Spleen (tissue), 11 donors: Measurements from ENCODE around the gene TBC1D8. TPM values are rescaled to one million over a fixed set of nuclear protein-coding genes. Genes with fewer than 3 reads are reported as not detected.

Experiments
- DNase-seq: peaks from one replicate; pipeline ENCODE4 v3.0.0-alpha.2; 2020
- H3K27ac ChIP-seq, 8 donors: fragments of 200-600 bp; sonication (generic) in 7 of 8; 1 replicate in 4 of 8; 2 replicates in 4 of 8; pipeline versions ENCODE4 v1.5.0 to v1.8.0; 2016 to 2021; ENCODE audit warnings: inconsistent platforms in 4 of 8, mild to moderate bottlenecking in 4 of 8, moderate library complexity in 1 of 8
- H3K27me3 ChIP-seq, 7 donors: fragments of 200-600 bp; sonication (generic) in 6 of 7; replicated peaks in 1 of 7; 1 replicate in 4 of 7; 2 replicates in 3 of 7; pipeline versions ENCODE4 v1.5.0 to v1.8.0; 2016 to 2021; ENCODE audit warnings: inconsistent platforms in 3 of 7, mild to moderate bottlenecking in 1 of 7
- H3K36me3 ChIP-seq, 6 donors: fragments of 200-600 bp; sonication (generic) in 5 of 6; 1 replicate in 4 of 6; 2 replicates in 2 of 6; pipeline versions ENCODE4 v1.5.0 to v1.8.0; 2016 to 2021; ENCODE audit warnings: inconsistent platforms in 2 of 6
- H3K4me1 ChIP-seq, 6 donors: fragments of 200-600 bp; sonication (generic) in 5 of 6; 1 replicate in 3 of 6; 2 replicates in 3 of 6; pipeline versions ENCODE4 v1.5.0 to v1.8.0; 2016 to 2021; ENCODE audit warnings: inconsistent platforms in 3 of 6
- H3K4me3 ChIP-seq, 8 donors: fragments of 200-600 bp; sonication (generic) in 7 of 8; 1 replicate in 4 of 8; 2 replicates in 4 of 8; pipeline versions ENCODE4 v1.5.0 to v1.8.0; 2016 to 2021; ENCODE audit warnings: inconsistent platforms in 4 of 8, mild to moderate bottlenecking in 4 of 8, moderate library complexity in 2 of 8
- H3K9me3 ChIP-seq, 8 donors: fragments of 200-600 bp; sonication (generic) in 7 of 8; 1 replicate in 4 of 8; 2 replicates in 4 of 8; pipeline versions ENCODE4 v1.5.0 to v1.8.0; 2016 to 2021; ENCODE audit warnings: inconsistent platforms in 4 of 8
- POLR2A ChIP-seq, 3 donors: fragments of 450-650 bp; IDR thresholded peaks; one replicate each; pipeline ENCODE4 v1.5.1; 2017; ENCODE audit warnings: antibody characterized with exemption in 3 of 3, mild to moderate bottlenecking in 1 of 3
- POLR2AphosphoS5 ChIP-seq, 3 donors: sonication (generic); formaldehyde crosslinking; IDR thresholded peaks; one replicate each; pipeline ENCODE4 v1.5.1; 2017; ENCODE audit warnings: antibody characterized with exemption in 3 of 3
- WGBS, 5 donors: extraction: QIAGEN DNeasy Blood & Tissue Kit in 3 of 5; methylation state at CpG; one replicate each; pipeline versions ENCODE4 v1.1.5 to v1.1.7; 2013 to 2018; 5-methylcytosine and 5-hydroxymethylcytosine counted together
- intact Hi-C: fragments of 100-400 bp; cut with DNase I; formaldehyde crosslinking; loops from one replicate; pipeline ENCODE4 v1.15.0; 2023; ENCODE audit warnings: low total_unique reads
- polyA plus RNA-seq, 3 donors: library from polyadenylated mRNA; stranded (reverse); fragments of 200-250 nt; gene quantifications; one replicate each; pipeline ENCODE4 v1.2.1, GENCODE V29; 2013
- total RNA-seq, 7 donors: library from RNA; depleted of rRNA in 3 of 7; stranded (reverse); fragments of >200 nt in 3 of 7; fragmentation: NEBNext Ultra II Directional in 4 of 7; extraction: Animal tissue kit (Norgen Biotek cat#: 25700) in 4 of 7; gene quantifications; one replicate each; pipeline versions ENCODE4 v1.1.0 to v1.2.1, GENCODE V29; 2016 to 2021
- TF ChIP-seq, protein P1 (sequence below), 11 experiments: fragments of 200-600 bp in 7 of 11; fragments of 450-650 bp in 4 of 11; sonication (generic) in 4 of 11; IDR thresholded peaks in 8 of 11; conservative IDR thresholded peaks in 3 of 11; 1 replicate in 7 of 11; 2 replicates in 4 of 11; pipeline versions ENCODE4 v1.4.0 to v1.8.0; 2016 to 2021; ENCODE audit warnings: antibody characterized with exemption in 11 of 11, inconsistent platforms in 4 of 11, mild to moderate bottlenecking in 1 of 11
- donor health status: healthy with polysubstance abuse.
- donor health status: DM: no; HTN: no; CAD: no; lungs with moderate emphysema.
- donor health status: DM: no; HTN: no; CAD: no.
- donor health status: Bipolar disorder and iron deficiency.
- donor health status: healthy.
- donor health status: DM: no; HTN: no; CAD: no.
- donor health status: DM: yes; HTN: yes; CAD: no.

TBC1D8 gene
- total and polyA plus RNA-seq, 10 donors: 7.2 to 104 (median 40.5) TPM

DNA sequence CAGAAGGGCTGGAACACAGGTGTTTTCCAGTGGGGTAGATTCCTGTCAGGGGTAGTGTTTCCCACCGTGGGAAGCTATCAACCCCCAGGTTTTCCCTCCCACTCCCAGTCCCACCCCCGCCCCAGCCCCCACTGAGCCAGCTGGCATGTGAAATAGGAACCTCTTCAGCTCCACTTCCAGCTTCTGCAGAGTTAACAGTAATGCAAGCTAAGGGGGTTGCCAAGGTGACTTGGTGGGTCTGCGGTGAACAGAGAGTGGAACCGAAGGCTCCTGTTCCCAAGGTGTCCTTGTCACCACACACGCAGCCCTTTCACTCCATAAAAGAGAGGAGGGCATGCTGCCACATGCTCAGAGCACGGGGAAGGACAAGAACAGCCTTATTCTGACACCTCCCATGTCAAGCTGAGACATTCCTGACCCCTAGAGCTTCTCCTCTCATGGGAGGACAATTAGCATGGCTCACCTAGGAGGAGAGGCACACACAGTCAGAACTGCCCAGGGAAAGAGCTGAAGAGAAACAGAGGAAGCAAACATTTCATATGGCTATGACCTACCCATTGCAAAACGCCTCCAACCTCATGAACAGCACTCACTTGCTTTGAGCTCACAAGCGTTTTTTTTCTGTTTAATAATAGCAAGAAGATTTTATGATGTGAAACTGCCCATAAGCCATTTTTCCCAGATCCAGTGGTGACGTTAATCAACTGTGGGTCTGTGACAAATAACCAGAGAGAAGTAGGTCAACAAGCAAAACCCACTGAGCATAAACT, 39.8 kb upstream of the TBC1D8 start:
- DNase-seq: no peak
- no peaks in the 10 kb centered on the region for H3K36me3 ChIP-seq
- peaks cover 0 to 28% (median 23%) of the 10 kb centered on the region in 8 donors for H3K9me3 ChIP-seq
- WGBS, 5 donors: 28 to 49% (median 29%) methylated on average over 8 to 9 of the region's 9 CpGs
- no peak overlapping the region for H3K4me3 ChIP-seq
- peak in 1 of 3 donors; percentile 66 for TF ChIP-seq POLR2AphosphoS5 (IDR thresholded peaks at IDR 0.05)
- no peak for TF ChIP-seq POLR2A (IDR thresholded peaks at IDR 0.05)
- TF ChIP-seq, protein P1, sequence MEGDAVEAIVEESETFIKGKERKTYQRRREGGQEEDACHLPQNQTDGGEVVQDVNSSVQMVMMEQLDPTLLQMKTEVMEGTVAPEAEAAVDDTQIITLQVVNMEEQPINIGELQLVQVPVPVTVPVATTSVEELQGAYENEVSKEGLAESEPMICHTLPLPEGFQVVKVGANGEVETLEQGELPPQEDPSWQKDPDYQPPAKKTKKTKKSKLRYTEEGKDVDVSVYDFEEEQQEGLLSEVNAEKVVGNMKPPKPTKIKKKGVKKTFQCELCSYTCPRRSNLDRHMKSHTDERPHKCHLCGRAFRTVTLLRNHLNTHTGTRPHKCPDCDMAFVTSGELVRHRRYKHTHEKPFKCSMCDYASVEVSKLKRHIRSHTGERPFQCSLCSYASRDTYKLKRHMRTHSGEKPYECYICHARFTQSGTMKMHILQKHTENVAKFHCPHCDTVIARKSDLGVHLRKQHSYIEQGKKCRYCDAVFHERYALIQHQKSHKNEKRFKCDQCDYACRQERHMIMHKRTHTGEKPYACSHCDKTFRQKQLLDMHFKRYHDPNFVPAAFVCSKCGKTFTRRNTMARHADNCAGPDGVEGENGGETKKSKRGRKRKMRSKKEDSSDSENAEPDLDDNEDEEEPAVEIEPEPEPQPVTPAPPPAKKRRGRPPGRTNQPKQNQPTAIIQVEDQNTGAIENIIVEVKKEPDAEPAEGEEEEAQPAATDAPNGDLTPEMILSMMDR (IDR thresholded peaks at IDR 0.05 in 8 of 11, conservative IDR thresholded peaks at IDR 0.05 in 3 of 11): no peak
- no peaks in the 10 kb centered on the region for H3K27me3 ChIP-seq
- intact Hi-C loops: no loop called here
- H3K27ac ChIP-seq: peak overlapping the region in 5 of 8 donors; percentile 48 to 84 (median 72)
- H3K4me1 ChIP-seq: peaks cover 0 to 15% (median 0%) of the 10 kb centered on the region in 6 donors

DNA sequence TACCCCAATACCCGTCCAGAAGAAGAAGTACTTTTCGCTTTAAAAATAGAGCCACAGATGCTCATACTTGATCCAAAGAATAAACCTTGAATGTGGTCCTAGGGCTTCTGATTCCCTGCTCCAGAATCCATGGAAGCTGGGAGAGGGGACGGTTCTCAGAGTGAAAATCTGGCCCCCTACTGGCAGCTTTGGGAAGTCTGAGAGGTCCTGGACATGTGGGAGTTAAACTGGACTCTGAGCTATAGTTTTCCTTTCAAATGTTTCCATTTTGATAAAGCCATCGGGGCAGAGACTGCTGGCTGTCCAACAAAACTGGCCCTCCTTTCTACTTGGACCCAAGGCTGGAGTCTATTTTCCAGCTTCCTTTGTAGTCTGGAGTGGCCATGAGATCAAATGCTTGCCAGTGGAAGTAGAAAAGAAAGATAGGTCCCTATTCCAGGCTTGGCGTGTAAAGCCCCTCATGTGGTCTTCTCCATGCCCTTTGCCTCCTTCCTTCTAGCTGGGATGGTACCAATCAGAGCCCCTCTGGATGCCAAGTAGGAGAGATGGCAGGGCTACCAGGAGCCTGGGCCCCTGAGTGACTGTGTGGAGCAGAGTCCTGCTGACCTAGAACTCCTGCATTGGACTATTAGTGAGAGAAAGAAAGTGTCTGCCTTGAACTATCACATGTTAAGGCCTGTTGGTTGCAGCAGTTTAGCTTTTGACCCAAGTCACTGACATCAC, 37.7 kb upstream of the TBC1D8 start:
- Histone ChIP-seq H3K27ac (no peak overlapping the region), H3K27me3 (no peaks in the 10 kb centered on the region), H3K36me3 (no peaks in the 10 kb centered on the region), H3K9me3 (peaks cover 0 to 28% (median 23%) of the 10 kb centered on the region in 8 donors), H3K4me3 (no peak overlapping the region), H3K4me1 (peaks cover 0 to 15% (median 0%) of the 10 kb centered on the region in 6 donors)
- TF ChIP-seq POLR2AphosphoS5 (IDR thresholded peaks at IDR 0.05): no peak
- TF ChIP-seq, protein P1 (IDR thresholded peaks at IDR 0.05 in 8 of 11, conservative IDR thresholded peaks at IDR 0.05 in 3 of 11): peak in 7 of 11 experiments; percentile 7 to 51 (median 39)
- no peak for TF ChIP-seq POLR2A (IDR thresholded peaks at IDR 0.05)
- WGBS, 5 donors: 82 to 86% (median 83%) methylated on average over 5 of the region's 5 CpGs
- intact Hi-C loops: no loop called here
- no peak for DNase-seq

DNA sequence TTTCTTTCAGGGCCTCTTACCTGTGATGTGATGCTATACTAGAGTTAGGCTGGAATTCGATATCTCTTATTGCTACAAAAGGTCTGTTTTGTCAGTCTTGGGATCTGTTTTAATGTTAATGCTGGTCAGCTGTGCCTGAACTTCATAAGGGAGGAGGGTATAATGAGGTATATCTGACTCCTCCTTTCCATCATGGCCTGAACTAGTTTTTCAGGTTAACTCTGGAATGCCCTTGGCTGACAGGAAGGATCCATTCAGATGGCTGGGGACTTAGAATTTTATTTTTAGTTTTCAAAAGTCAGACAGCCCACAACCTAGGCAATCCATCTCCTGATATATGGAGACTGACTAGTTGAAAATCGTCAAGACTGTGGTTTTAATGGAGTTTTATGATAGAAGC, 35.9 kb upstream of the TBC1D8 start:
- no peak overlapping the region for H3K27ac ChIP-seq
- peaks cover 0 to 28% (median 23%) of the 10 kb centered on the region in 8 donors for H3K9me3 ChIP-seq
- H3K4me3 ChIP-seq: no peak overlapping the region
- intact Hi-C loops: no loop called here
- DNase-seq: no peak
- no peak for TF ChIP-seq POLR2A (IDR thresholded peaks at IDR 0.05)
- TF ChIP-seq, protein P1 (IDR thresholded peaks at IDR 0.05 in 8 of 11, conservative IDR thresholded peaks at IDR 0.05 in 3 of 11): no peak
- H3K36me3 ChIP-seq: no peaks in the 10 kb centered on the region
- 79 to 95% (median 84%) methylated on average over 2 of the region's 2 CpGs for WGBS, 5 donors
- H3K27me3 ChIP-seq: no peaks in the 10 kb centered on the region
- peaks cover 0 to 15% (median 0%) of the 10 kb centered on the region in 6 donors for H3K4me1 ChIP-seq

DNA sequence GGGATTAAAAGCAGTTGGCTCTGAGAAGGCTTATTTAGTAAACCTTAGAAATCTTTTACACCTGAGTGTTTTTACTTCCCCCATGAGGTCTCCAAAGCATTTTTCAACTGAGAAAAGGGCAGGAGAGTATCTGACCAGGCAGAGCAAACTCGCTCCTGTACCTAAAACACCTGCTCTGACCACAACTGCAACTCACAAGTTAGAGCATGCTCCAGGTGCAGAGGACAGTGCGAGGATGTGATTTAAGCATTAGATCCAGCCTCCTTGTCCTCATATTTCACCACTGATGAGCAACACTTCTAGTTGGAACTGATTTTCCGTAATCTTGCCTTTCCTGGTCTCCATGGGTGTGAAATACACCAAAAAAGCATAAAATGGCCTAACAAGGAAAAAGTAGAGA, 34.5 kb upstream of the TBC1D8 start:
- H3K27me3 ChIP-seq: no peaks in the 10 kb centered on the region
- 84 to 93% (median 88%) methylated on average over 3 of the region's 3 CpGs for WGBS, 5 donors

More for the DNA sequence above, 34.5 kb upstream of the TBC1D8 start:
- peaks cover 0 to 3% (median 0%) of the 10 kb centered on the region in 6 donors for H3K4me1 ChIP-seq
- no peaks in the 10 kb centered on the region for H3K36me3 ChIP-seq
- no peak for TF ChIP-seq POLR2AphosphoS5 (IDR thresholded peaks at IDR 0.05)
- no peak for TF ChIP-seq POLR2A (IDR thresholded peaks at IDR 0.05)
- TF ChIP-seq, protein P1 (IDR thresholded peaks at IDR 0.05 in 8 of 11, conservative IDR thresholded peaks at IDR 0.05 in 3 of 11): no peak
- intact Hi-C loops: no loop called here
- no peak overlapping the region for H3K27ac ChIP-seq
- H3K4me3 ChIP-seq: no peak overlapping the region
- no peak for DNase-seq
- peaks cover 0 to 28% (median 23%) of the 10 kb centered on the region in 8 donors for H3K9me3 ChIP-seq
